ENCODE data around the gene FGF14.

Gene FGF14

GRCh38 chr13:102187313-102187712, 214.5 kb downstream of the FGF14 start:
- Histone ChIP-seq H3F3A (ENCODE audit: insufficient read depth) (no peaks in the 10 kb centered on the region), H2AFZ (ENCODE audit: low read depth, low read length, severe bottlenecking) (no peak overlapping the region), H3K9me3 (ENCODE audit: insufficient read depth, low read length) (no peaks in the 10 kb centered on the region), H3K4me2 (ENCODE audit: low read depth, low read length, poor library complexity, severe bottlenecking) (no peak overlapping the region), H3K36me3 (ENCODE audit: low read length) (no peaks in the 10 kb centered on the region), H3K9me2 (replicated peaks; ENCODE audit: insufficient read depth, low read length) (no peaks in the 10 kb centered on the region), H3K27ac (ENCODE audit: low read depth, low read length) (no peak overlapping the region), H3K27me3 (ENCODE audit: low read length) (no peaks in the 10 kb centered on the region), H4K20me1 (ENCODE audit: low read depth, low read length) (no peaks in the 10 kb centered on the region), H3K79me2 (ENCODE audit: insufficient read depth, low read length) (no peaks in the 10 kb centered on the region), H3K9ac (ENCODE audit: low read length) (no peak overlapping the region), H3K4me3 (ENCODE audit: insufficient read depth, low read length, poor library complexity, severe bottlenecking) (no peak overlapping the region)
- no peak for TF ChIP-seq EZH2phosphoT487 (conservative IDR thresholded peaks at IDR 0.05; ENCODE audit: low read length)
- TF ChIP-seq, protein P1, sequence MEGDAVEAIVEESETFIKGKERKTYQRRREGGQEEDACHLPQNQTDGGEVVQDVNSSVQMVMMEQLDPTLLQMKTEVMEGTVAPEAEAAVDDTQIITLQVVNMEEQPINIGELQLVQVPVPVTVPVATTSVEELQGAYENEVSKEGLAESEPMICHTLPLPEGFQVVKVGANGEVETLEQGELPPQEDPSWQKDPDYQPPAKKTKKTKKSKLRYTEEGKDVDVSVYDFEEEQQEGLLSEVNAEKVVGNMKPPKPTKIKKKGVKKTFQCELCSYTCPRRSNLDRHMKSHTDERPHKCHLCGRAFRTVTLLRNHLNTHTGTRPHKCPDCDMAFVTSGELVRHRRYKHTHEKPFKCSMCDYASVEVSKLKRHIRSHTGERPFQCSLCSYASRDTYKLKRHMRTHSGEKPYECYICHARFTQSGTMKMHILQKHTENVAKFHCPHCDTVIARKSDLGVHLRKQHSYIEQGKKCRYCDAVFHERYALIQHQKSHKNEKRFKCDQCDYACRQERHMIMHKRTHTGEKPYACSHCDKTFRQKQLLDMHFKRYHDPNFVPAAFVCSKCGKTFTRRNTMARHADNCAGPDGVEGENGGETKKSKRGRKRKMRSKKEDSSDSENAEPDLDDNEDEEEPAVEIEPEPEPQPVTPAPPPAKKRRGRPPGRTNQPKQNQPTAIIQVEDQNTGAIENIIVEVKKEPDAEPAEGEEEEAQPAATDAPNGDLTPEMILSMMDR (IDR thresholded peaks at IDR 0.05; ENCODE audit: insufficient read depth, low read length, poor library complexity, severe bottlenecking): no peak

- TF ChIP-seq, protein P1 (IDR thresholded peaks at IDR 0.05; ENCODE audit: insufficient read depth, low read length, poor library complexity, severe bottlenecking): no peak
- TF ChIP-seq EZH2phosphoT487 (conservative IDR thresholded peaks at IDR 0.05; ENCODE audit: low read length): no peak
- no peak overlapping the region for H3K27ac ChIP-seq (ENCODE audit: low read depth, low read length)
- no peak overlapping the region for H3K9ac ChIP-seq (ENCODE audit: low read length)
- no peak overlapping the region for H2AFZ ChIP-seq (ENCODE audit: low read depth, low read length, severe bottlenecking)
- H3K36me3 ChIP-seq (ENCODE audit: low read length): no peaks in the 10 kb centered on the region
- H3K9me3 ChIP-seq (ENCODE audit: insufficient read depth, low read length): no peaks in the 10 kb centered on the region
- no peaks in the 10 kb centered on the region for H3K9me2 ChIP-seq (replicated peaks; ENCODE audit: insufficient read depth, low read length)
- H3K79me2 ChIP-seq (ENCODE audit: insufficient read depth, low read length): no peaks in the 10 kb centered on the region
- H3K4me3 ChIP-seq (ENCODE audit: insufficient read depth, low read length, poor library complexity, severe bottlenecking): no peak overlapping the region
- no peak overlapping the region for H3K4me2 ChIP-seq (ENCODE audit: low read depth, low read length, poor library complexity, severe bottlenecking)
- no peaks in the 10 kb centered on the region for H3K27me3 ChIP-seq (ENCODE audit: low read length)
- H4K20me1 ChIP-seq (ENCODE audit: low read depth, low read length): no peaks in the 10 kb centered on the region
- H3F3A ChIP-seq (ENCODE audit: insufficient read depth): no peaks in the 10 kb centered on the region
Measured at GRCh38 chr13:102185375-102185984, 216.4 kb downstream of the FGF14 start.

DNA sequence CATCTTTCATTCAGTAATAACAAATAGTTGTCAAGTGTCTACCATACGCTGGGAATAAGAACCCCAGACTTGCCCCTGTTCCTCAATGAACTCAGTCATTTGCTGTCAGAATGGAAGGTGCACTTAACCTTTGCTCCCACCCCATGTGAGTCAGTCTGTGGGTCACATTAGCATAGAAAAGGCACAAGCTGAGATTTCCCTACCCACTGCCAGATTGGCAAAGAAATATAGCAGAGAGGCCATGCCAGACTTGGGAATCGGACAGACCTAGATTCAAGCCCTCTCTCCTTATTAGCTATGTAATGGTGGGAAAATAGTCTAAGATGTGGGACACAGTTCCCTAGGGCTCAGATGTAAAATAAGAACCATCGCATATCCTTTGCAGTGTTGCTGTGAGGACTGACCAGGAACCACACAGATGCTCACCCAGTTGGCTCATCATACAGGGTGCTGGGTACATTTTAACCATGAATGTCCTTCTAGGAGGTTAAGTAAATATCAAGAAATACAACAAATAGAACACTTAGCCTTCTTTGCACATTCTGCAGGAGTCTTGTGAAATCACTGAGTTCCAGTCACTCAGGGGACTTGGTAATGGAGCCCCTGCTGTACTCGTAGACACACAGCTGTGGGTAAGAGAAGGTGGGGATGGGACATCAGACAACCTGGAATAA, 218.2 kb downstream of the FGF14 start:
- TF ChIP-seq, protein P1 (IDR thresholded peaks at IDR 0.05; ENCODE audit: insufficient read depth, low read length, poor library complexity, severe bottlenecking): no peak
- no peak for TF ChIP-seq EZH2phosphoT487 (conservative IDR thresholded peaks at IDR 0.05; ENCODE audit: low read length)
- Histone ChIP-seq H3K9me2 (replicated peaks; ENCODE audit: insufficient read depth, low read length) (no peaks in the 10 kb centered on the region), H3K27me3 (ENCODE audit: low read length) (no peaks in the 10 kb centered on the region), H3K9ac (ENCODE audit: low read length) (no peak overlapping the region), H3K4me2 (ENCODE audit: low read depth, low read length, poor library complexity, severe bottlenecking) (no peak overlapping the region), H3K9me3 (ENCODE audit: insufficient read depth, low read length) (no peaks in the 10 kb centered on the region), H3F3A (ENCODE audit: insufficient read depth) (no peaks in the 10 kb centered on the region), H4K20me1 (ENCODE audit: low read depth, low read length) (no peaks in the 10 kb centered on the region), H3K79me2 (ENCODE audit: insufficient read depth, low read length) (no peaks in the 10 kb centered on the region), H3K4me3 (ENCODE audit: insufficient read depth, low read length, poor library complexity, severe bottlenecking) (no peak overlapping the region), H3K36me3 (ENCODE audit: low read length) (no peaks in the 10 kb centered on the region), H3K27ac (ENCODE audit: low read depth, low read length) (no peak overlapping the region), H2AFZ (ENCODE audit: low read depth, low read length, severe bottlenecking) (no peak overlapping the region)
